Stimulated activated CD4-positive, alpha-beta T cell treated with anti-CD3 and anti-CD28 coated beads, TNF-alpha, amount 100 ng/mL, for 4 hours (primary cell): Measurements from ENCODE around the gene SLC23A1.
"Not testable (repeated sequence)": the region's sequence is repeated elsewhere in the genome, so short reads cannot be mapped to it uniquely, and the experiment has no call there.

Experiments used
- DNase-seq, 3 experiments: peaks; one replicate each; pipeline ENCODE4 v3.0.0-alpha.2; 2020; ENCODE audit warnings: low read depth in 3 of 3

Gene SLC23A1

GRCh38 chr5:139383275-139383992, at the start of gene SLC23A1:
SLC23A1 (minus strand) TSS chr5:139383297; CDS start chr5:139383253, 44 bp downstream.
- no peak for DNase-seq

GRCh38 chr5:139431706-139432105, 48.6 kb upstream of the SLC23A1 start:
- no peak for DNase-seq

GRCh38 chr5:139430015-139430414, 46.9 kb upstream of the SLC23A1 start:
- DNase-seq, result no peak

GRCh38 chr5:139426203-139426885, 43.2 kb upstream of the SLC23A1 start:
- DNase-seq, result no peak

GRCh38 chr5:139425497-139425896, 42.4 kb upstream of the SLC23A1 start:
- DNase-seq, result no peak

GRCh38 chr5:139422307-139422893, 39.3 kb upstream of the SLC23A1 start:
- DNase-seq, result peak in 1 of 3 experiments; percentile 34

- DNase-seq, result no peak
Observed at GRCh38 chr5:139419226-139420192, 36.4 kb upstream of the SLC23A1 start.

GRCh38 chr5:139418793-139419192, 35.7 kb upstream of the SLC23A1 start:
- DNase-seq, result no peak

GRCh38 chr5:139417214-139417613, 34.1 kb upstream of the SLC23A1 start:
- DNase-seq, result no peak

- no peak for DNase-seq
Observed at GRCh38 chr5:139416651-139417050, 33.6 kb upstream of the SLC23A1 start.

GRCh38 chr5:139415869-139416268, 32.8 kb upstream of the SLC23A1 start:
- DNase-seq, result no peak

GRCh38 chr5:139415221-139415861, 32.2 kb upstream of the SLC23A1 start:
- DNase-seq, result no peak

GRCh38 chr5:139414581-139415130, 31.6 kb upstream of the SLC23A1 start:
- DNase-seq, result no peak

GRCh38 chr5:139413963-139414362, 30.9 kb upstream of the SLC23A1 start:
- no peak for DNase-seq

GRCh38 chr5:139413153-139413552, 30.1 kb upstream of the SLC23A1 start:
- DNase-seq, result no peak

GRCh38 chr5:139410993-139411828, 28.1 kb upstream of the SLC23A1 start:
- no peak for DNase-seq

GRCh38 chr5:139410121-139410992, 27.3 kb upstream of the SLC23A1 start:
- no peak for DNase-seq

GRCh38 chr5:139409116-139409515, 26.0 kb upstream of the SLC23A1 start:
- DNase-seq, result not testable (repeated sequence)

- no peak for DNase-seq
Observed at GRCh38 chr5:139408191-139408590, 25.1 kb upstream of the SLC23A1 start.
